ENCODE measurements around the gene ABCB11.

The ABCB11 gene

DNA sequence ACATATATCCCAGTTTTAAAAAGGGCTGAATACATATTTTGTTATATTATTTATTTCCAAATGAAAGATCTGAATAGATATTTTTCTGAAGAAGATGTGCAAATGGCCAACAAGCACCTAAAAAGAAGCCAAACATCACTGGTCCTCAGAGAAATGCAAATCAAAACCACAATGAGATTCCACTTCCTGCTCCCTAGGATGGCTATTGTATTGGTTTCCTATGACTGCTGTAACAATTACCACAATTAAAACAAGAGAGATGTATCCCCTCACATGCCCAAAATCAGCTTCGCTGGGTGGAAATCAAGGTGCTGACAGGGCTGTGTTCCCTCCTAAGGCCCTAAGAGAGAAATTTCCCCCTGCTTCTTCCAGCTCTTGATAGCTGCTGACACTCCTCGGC, 23.2 kb downstream of the ABCB11 start:
- DNase-seq (ENCODE audit: low read depth), result no peak

DNA sequence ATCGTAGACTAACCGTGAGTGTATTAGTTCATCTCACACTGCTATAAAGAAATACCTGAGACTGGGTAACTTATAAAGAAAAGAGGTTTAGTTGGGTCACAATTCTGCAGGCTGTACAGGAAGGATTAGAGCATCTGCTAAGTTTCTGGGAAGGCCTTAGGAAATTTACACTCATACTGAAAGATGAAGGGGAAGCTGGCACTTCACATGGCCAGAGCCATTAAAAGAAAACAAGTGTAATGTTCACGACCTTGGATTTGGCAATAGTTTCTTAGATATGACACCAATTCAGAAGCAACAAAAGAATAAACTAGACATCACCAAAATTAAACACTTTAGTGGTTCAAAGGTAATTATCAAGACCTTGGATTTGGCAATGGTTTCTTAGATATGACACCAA, 23.8 kb downstream of the ABCB11 start:
- DNase-seq (ENCODE audit: low read depth), result no peak

DNA sequence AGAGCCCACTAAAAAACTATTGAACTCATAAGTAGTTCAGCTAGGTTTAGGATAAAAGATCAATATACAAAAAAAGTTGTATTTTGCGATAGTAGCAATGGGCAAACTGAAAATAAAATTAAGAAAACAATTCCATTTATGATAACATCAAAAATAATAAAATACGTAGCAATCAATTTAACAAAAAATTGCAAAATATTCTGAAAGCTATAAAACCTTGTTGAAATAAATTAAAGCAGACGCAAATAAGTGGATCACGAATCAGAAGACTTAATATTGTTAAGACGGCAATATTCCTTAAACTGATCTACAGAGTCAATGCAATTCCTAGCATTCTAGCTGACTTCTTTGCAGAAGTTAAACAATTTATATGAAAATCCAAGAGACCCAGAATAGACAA, 24.5 kb downstream of the ABCB11 start:
- DNase-seq (ENCODE audit: low read depth), result no peak

DNA sequence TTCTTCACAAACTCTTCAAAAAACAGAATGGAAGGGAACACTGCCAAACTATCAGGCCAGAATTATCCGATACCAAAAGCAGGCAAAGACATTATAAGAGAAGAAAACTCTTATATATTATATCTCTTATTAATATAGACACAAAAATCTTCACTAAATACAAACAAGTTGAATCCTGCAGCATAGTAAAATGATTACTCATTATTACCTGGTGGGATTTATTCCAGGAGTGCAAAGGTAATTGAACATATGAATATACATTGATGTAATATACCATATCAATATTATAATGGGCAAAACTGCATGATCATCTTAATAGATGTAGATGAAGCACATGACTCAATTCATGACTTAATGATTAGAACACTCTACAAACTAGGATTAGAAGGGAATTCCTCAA, 25.1 kb downstream of the ABCB11 start:
- no peak for DNase-seq (ENCODE audit: low read depth)

DNA sequence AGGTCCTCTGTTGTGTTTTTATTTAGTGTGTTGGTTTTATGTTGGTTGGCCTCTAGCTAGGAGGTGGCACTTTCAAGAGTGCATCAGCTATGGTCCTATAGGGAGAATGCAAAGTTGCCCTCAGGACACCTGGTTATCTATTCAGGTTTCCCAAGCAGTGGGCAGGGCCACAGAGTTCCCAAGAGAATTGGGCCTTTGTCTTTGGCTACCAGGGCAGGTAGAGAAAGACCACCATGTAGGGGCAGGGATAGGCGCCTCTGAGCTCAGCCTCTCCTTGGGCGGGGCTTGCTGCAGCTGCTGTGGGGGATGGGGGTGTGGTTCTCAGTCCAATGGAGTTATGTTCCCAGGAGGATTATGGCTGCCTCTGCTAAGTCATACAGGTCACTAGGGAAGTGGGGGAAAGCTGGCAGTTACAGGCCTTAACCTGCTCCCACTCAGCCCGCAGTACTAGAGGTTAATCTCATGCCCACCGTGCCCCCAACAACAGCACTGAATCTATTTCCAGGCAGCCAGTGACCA, 26.0 kb downstream of the ABCB11 start:
- no peak for DNase-seq (ENCODE audit: low read depth)

DNA sequence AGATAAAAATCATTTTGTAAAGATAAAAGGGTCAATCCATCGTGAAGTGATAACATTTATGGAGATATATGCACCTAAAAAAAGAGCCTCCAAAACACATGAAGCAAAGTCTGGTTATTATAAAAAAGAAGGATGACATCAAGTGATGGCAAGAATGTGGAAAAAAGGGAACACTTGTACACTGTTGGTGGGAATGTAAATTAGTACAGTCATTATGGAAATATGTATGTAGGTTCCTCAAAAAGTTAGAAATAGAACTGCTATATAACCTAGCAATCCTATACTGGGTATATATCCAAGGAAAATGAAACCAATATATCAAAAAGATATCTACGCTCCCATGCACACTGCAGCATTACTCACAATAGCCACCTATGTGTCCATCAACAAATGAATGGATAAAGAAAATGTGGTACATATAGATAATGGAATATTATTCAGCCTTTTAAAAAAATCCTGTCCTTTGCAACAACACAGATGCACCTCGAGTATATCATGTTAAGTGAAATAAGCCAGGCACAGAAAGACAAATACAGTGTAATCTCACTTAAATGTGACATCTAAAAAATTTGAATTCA, 28.9 kb downstream of the ABCB11 start:
- DNase-seq (ENCODE audit: low read depth), result peak; percentile 11

DNA sequence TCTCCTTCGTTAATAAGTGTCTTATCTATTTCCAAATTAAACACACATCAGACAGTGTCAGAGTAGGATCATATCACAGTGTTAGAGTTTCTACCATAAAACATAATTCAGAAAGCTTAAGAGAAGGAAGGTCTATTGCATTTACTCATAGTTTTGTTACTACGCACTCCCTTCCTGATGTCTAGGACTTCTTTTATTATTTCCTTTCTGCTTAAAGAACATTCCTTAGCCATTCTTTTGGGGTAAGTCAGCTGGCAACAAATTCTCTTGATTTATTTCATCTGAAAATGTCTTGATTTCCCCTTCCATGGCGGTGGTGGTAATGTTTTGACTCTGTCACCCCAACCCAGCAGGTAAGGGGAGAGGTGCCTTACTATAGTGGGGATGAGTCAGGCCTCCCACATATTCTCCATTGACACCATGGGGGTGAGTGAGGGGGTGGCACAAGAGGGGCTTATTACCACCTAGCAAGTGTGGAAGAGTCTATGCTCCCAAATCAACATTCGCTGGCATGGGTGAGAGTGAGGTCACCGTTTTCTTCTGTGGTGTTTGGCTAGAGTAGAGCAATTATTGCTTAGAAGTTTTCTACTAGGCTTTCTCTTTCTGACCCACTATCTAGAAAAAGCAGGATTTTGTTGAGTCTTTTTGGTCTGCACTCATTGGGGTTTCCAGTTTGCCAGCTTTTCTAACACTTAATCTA, 29.9 kb downstream of the ABCB11 start:
- DNase-seq (ENCODE audit: low read depth), result peak; percentile 64

DNA sequence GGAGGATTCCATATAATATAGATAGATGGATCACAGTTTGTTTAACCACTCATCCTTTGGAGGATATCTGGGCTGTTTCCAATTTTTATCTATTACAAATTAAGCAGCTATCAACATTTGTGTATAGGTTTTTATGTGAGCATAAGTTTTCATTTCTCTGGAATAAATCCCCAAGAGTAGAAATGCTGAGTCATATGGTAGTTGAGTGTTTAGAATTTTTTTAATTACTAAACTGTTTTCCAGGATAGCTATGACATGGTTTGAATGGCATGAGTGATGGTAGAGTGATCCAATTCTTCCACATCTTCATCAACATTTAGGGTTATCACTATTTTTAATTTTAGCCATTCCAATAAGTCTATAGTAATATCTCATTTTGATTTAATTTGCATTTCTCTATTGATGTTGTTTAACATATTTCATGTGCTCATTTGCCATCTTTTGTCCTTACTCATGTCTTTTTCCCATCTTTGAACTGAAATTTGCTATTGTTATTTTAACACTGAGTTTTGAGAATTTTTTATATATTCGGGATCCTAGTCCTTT, 31.4 kb downstream of the ABCB11 start:
- peak; percentile 57 for DNase-seq (ENCODE audit: low read depth)

DNA sequence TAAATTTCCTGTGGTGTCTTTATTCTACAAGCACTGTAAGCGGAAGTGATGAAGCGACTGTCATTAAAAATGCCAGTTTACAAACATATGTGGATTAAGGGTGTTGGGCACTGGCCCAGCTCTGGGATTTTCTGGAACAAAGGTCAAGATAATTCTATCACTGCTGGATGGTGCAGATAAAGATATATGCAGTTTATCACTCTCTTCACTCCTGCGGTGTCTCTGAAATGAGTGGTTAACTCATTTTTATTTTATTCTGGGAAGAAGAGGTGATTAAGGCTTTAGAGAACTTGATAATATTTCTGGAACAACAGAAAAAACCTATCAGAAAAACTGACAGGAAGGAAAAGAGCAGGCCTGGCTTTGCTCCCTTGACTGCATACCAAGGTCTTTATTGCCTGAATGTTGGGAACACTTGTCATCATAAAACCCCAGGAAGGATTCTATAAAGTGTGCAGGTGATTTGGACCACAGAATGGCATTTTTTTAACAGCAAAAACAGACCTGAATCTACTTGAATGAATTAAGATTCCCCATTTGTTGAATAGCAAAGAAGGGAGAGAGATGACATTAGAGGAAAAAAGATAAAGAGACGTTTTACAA, 32.4 kb downstream of the ABCB11 start:
- peak; percentile 7 for DNase-seq (ENCODE audit: low read depth)

DNA sequence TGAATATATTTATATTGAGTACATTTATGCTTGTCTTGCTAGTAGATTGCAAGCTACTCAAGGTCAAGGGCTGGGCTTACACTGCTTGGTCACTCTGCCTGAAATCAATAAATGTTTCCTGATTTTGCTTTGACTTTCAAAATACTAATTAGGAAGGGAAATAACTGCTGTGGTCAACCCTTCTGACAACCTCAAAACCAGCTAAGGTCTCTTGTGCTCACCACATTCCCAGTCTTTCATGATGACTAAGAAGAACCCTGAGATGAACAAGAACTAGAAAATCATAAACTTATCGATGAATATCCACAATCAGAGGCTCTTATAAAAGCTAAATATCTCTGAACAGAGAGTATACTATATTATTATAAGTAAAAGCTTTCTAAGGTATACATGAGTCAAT, 33.3 kb downstream of the ABCB11 start:
- DNase-seq (ENCODE audit: low read depth), result peak; percentile 42

DNA sequence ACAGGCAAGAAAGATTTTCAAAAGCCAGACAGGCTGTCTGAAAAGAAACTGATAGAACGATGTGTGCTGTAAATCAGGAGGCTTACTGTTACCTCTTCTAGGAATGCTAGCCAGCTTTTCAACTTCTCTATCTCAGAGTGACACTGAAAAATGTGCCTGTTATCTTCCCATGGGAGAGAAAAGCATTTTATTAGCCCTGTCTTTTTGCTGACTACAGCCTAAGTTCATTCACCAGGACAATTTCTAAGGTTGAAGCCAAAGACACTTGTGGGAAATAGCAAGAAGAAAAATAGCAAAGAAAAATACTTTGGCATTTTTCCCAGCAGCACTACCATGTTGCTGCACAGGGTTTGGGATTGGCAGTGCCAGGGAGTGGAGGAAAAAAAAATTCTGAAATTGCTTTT, 34.0 kb downstream of the ABCB11 start:
- DNase-seq (ENCODE audit: low read depth), result peak; percentile 36

DNA sequence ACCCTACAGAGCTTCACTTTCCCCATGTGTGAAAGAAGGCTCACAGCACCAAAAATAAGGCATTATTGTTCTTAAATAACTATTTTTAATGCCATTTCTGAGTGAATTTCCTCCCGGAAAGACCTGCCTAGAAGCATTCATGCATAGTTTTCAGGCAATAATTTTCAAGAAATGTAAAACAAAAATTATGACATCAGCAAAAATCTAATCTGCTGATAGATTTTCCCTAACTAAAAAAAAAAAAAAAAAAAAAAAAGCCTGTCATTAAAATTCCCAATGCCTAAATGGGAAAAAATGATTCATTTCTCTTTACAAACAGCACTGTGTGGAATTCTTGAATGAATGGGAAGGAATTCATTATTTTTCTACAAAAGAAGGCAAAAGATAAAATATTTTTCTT, 35.4 kb downstream of the ABCB11 start:
- DNase-seq (ENCODE audit: low read depth), result peak; percentile 23

DNA sequence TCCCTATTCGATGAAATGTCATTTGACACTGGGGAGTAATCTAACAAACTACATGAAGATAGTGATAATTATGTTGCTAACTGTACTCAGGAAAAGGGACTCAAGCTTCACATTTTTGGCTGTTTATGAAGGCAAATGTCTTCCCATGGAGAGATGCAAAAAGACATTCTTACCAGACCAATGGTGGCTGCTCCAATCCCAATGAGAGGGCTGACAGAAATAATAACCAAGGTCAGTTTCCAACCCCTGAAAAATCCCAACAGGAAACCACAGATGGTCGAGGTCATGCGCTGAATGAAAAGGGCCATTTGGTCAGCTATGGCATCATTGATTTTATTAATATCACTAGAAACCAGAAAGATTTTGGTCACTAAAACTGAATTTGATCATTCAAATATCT, 37.6 kb downstream of the ABCB11 start:
- DNase-seq (ENCODE audit: low read depth), result no peak

DNA sequence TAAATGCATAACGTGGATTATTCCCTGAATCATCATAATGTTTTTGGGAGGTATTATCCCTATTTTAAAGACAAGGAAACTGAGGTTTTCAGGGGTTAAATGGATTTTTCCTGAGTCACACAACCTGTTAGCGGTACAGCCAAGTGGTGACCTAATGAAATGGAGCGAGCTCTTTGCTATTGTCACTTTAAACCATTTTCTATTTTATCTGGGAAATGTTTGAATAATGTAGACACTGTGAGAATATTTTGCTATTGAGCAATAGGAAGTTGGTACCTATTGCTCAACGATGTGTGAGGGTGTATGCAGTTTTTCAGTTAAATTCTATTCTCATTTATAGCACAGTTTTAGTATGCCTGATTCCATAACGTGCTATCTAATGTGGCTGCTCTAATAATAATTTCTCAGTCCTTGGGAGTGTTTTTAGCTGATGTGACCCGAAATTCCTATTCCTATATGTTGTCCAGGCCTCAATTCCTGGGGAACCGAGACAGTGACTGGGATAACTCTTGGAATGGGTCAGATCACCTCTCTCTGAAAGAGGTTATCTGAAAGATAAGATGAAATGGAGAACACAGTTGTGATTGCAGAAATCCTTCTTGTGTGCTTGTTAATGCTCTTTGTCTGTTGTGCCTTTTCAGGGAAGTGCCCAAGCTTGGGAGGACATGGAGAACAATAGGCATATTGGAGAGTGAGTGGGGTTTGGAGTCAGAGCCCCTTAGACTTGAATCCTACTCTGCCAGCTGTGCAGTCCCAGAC, 38.4 kb downstream of the ABCB11 start:
- DNase-seq (ENCODE audit: low read depth), result peak; percentile 38

DNA sequence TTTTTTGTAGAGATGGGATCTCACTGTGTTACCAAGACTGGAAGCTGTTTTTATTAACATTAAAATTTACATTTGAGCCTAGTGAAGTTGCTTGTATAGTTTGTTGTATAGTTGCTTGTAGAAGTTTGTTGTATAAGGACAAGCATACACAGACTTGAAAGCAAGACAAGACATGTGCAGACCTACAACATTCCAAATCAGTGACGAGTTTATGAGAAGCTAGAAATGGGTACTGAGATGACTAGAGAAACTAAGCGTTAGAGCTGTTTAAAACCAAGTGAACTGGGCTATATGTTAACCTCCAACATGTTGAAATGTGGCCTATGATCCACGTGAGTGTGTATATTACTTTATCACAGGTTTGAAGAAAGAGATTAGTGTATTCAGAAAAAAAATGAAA, 39.1 kb downstream of the ABCB11 start:
- DNase-seq (ENCODE audit: low read depth), result peak; percentile 47

DNA sequence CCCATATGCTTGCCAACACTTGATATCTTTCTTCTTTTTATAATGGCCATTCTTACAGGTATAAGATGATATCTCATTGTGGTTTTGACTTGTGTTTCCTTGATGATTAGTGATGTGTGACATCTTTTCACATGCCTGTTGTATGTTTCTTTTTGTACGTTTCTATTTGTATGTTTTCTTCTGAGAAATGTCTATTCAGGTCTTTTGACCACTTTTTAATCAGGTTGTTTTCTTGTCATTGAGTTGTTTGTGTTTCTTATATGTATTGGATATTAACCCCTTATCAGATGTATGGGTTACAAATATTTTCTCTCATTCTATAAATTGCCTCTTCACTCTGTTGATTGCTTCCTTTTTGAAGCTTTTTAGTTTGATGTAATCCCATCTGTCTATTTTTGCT, 42.4 kb downstream of the ABCB11 start:
- no peak for DNase-seq (ENCODE audit: low read depth)

DNA sequence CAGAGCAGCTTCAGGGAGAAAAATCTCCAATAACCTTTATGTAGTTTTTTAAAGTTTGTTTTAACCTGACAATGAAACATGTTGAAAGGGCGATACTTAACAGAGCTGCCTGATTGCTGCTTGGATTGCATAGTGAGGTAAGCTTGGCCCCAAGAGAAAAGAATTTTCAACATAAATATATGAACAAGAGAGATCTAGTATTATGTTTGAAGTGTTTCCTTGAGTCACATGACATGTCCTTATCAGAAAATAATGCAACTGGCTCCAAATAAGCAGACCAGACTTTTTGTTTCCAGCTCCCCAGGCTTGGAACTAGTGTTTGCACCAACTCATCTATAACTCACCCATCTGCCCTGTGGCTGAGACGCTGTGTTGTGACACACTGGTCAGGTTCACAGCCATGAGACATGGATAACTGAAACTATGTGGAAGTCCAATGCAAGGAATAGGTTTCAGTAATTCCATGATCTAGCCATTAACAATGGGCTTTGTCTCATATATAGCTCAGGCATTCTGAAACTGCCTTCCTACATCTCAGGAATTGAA, 44.7 kb downstream of the ABCB11 start:
- no peak for DNase-seq (ENCODE audit: low read depth)

DNA sequence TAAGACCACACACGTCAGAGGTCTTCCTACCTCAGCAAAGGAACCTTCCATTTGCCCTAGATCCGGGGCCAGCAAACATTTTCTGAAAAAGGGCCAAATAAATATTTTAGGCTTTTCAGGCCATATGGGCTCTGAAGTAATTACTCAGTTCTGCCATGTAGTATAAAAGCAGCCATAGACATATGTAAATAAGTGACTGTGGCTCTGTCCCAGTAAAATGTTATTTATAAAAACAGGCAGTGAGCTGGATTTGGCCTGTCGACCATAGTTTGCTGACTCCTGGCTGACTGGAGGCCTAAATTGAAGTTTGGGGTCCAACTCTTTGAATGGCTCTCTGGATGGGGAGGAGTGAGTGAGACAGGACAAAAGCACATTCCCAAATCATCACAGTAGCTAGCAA, 49.5 kb downstream of the ABCB11 start:
- DNase-seq (ENCODE audit: low read depth), result no peak

DNA sequence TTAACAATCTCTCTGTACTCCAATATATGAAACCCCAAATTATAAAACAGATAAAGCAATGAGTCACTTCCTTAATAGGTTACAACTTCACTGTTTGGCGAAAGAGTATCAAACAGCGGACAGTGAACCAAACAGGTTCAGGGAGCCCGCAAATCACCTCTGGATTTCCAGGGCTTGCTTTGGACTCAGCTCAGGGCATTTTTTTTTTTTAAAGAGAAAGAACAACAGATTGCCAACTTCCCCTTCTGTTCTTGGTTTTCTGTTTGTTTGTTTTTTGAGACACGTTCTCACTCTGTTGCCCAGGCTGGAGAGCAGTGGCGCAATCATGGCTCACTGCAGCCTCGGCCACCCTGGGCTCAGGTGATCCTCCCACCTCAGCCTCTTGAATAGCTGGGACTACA, 52.7 kb downstream of the ABCB11 start:
- DNase-seq (ENCODE audit: low read depth), result no peak

DNA sequence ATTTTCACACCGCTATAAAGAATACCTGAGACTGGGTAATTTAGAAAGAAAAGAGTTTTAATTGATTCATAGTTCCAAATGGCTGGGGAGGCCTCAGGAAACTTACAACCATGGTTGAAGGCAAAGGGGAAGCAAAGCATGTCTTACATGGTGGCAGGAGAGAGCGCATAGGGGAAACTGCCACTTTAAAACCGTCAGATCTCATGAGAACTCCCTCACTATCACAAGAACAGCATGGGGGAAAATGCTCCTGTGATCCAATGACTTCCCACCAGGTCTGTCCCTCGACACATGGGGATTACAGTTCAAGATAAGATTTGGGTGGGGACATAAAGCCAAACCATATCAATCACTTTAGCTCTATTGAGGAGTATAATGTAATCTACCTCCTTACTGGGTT, 53.5 kb downstream of the ABCB11 start:
- DNase-seq (ENCODE audit: low read depth), result no peak

DNA sequence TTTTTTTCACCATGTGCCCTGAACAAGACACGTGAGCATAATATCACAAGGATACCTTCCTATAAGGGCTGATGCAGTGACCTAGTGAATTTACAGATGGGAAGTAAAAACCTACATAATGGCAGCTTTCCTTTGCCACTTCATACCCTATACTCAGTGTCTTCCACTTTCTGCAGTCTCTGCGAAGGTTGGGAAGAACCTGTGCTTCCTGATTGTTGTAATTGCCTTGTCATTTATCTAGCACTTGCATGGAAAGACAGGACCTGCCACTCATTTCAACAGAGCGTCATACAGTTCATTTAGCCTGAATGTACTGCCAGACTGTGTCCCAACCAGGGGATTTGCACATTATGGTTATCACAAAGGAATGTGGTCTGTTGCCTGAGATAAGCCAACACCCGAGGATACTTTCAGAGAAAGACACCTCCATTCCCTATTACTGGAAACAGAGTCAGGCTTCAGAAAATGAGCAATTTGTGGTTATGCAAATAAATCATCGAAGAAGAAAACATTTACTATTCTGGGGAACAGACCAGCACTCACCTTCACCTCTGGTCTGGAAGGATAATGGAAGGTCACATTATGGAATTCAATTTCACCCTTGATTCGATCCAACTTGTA, 55.0 kb downstream of the ABCB11 start:
- DNase-seq (ENCODE audit: low read depth), result no peak

DNA sequence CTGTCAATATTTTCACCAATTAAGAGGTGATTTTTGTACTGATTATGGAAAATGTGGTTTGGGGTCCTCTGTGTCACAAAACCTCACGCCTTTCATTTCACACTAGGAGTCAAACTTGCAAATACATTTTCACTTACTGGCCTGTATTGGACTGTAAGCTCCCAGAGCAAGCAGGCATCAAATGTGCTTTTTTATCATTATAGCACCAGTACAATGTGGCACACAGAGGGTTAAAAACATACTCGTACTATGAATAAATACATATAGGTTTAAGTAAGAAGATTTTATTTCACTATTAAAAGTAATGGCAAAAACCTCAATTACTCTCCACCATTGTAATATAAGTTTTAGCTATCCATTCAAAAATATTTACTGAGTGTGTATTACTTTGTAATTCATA, 56.7 kb downstream of the ABCB11 start:
- DNase-seq (ENCODE audit: low read depth), result no peak
